GM20000 (cell line): ENCODE results near the gene RIT2.

Experiments used
- DNase-seq: peaks from one replicate; pipeline ENCODE4 v3.0.0; 2012; ENCODE audit warnings: low spot score
- TF ChIP-seq, protein P1 (sequence below): IDR thresholded peaks from 2 replicates; pipeline ENCODE4 v1.5.1; 2012; ENCODE audit warnings: mild to moderate bottlenecking, control low read depth; ENCODE audit errors: extremely low read depth, missing control alignments

RIT2 gene

DNA sequence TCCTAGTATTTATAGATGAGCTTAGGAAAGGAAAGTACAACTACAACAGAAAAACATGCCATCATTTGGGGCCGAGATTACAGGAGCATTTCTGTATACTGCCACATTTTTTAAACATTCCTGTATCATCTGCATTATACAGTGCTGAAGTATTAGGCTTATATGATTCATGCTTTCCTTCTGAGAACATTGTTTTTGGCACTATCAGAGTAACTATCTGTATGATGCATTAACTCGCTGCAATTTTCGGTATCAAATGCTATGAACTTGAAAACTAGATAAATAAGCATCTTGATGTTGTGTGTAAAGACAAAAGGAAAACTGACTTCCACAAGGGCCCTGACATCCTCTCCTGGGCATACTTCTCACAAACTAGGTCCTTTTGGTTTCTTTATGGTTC, 102.0 kb downstream of the RIT2 start:
- TF ChIP-seq, protein P1, sequence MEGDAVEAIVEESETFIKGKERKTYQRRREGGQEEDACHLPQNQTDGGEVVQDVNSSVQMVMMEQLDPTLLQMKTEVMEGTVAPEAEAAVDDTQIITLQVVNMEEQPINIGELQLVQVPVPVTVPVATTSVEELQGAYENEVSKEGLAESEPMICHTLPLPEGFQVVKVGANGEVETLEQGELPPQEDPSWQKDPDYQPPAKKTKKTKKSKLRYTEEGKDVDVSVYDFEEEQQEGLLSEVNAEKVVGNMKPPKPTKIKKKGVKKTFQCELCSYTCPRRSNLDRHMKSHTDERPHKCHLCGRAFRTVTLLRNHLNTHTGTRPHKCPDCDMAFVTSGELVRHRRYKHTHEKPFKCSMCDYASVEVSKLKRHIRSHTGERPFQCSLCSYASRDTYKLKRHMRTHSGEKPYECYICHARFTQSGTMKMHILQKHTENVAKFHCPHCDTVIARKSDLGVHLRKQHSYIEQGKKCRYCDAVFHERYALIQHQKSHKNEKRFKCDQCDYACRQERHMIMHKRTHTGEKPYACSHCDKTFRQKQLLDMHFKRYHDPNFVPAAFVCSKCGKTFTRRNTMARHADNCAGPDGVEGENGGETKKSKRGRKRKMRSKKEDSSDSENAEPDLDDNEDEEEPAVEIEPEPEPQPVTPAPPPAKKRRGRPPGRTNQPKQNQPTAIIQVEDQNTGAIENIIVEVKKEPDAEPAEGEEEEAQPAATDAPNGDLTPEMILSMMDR: no peak
- no peak for DNase-seq

DNA sequence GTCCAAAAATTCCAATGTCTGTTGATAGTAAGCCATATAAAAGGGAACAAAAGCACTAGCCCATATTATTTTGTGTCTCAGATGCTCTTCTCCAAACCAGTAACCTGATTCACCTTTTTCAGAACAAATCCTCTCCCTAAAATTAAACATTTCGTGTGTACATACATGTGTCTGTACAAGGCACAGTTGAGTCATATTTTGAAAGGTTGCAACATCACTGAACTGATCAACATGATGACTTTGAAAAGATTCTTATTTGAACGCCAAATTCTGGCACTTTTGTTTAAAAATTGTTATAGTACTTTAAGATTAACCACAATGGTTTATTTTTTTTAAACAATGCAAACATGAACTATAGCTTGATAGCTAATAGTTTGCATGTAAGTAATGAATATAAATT, 102.5 kb downstream of the RIT2 start:
- TF ChIP-seq, protein P1: no peak

DNA sequence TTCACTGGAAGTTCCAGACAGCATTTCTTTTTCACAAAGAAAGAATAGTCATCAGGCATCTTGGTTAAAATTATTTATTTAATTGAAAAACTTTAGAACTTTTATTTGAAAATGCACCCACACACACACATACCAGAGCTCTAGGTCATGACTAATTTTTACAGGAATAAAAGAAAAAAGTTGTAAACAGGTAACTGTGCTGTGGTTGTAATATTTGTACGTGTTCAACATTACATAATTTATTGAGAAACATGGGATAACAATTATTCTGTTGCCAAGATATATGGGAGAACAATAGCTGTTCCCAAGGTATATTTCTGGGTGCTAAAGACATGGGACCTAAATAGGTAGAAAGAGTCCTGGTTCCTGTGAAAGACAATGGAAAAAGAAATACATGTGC, 104.9 kb downstream of the RIT2 start:
- TF ChIP-seq, protein P1: no peak
- no peak for DNase-seq

More for the DNA sequence above, 102.5 kb downstream of the RIT2 start:
- no peak for DNase-seq

DNA sequence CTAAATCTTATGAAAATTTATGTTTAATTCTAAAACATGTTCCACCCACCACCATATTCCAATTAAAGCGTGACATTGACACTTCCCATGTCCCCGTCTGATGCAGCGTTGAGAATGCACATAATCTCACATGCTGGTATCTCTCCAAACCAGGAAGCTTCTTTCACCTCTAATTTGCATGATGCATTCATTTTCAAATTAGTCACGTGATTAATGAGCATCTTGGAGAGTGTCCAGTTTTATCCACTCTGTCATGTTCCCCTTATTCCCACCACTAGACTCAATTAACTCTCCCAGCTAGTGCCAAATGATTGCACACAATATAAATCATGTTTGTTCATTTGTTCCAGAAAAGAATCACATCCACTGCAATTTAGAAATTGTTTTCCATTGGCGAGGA, 105.8 kb downstream of the RIT2 start:
- no peak for DNase-seq
- TF ChIP-seq, protein P1: no peak

DNA sequence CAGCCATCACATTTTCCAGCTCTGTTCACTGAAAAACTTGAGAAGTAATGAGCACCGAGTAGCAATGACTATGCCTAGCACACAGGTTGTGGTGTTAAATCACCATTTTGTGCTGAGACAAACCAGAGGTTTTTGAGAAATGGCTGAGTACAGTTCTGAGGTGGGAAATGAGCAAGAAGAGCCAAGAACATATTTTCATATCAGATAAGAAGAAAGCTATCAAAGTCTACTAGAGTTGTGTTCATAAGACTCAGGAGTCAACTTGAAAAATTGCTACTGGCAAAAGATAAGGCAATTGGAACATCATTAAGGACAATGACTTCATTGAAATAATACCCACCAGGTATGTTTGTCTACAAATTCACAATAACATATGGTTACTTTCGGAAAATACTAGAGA, 108.1 kb downstream of the RIT2 start:
- TF ChIP-seq, protein P1: no peak
- DNase-seq: no peak

DNA sequence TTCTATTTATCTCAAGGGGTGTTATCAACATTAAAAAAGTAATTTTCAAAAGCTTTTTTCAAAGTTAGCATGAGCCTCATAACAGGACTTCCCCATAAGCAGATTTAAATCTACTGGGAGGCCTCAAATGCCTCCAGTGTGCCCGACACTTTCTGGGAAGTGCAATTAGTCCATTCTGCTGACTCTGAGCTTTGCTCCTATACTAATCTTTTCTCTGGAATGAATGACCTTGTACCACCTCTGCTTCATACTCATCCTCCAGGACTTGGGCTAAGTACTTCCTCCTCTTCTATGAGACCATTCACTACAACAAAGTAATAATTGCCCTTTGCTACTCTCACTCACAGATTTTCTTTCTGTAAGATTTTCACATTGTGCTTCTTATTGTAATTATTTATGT, 111.1 kb downstream of the RIT2 start:
- no peak for DNase-seq
- TF ChIP-seq, protein P1: no peak

DNA sequence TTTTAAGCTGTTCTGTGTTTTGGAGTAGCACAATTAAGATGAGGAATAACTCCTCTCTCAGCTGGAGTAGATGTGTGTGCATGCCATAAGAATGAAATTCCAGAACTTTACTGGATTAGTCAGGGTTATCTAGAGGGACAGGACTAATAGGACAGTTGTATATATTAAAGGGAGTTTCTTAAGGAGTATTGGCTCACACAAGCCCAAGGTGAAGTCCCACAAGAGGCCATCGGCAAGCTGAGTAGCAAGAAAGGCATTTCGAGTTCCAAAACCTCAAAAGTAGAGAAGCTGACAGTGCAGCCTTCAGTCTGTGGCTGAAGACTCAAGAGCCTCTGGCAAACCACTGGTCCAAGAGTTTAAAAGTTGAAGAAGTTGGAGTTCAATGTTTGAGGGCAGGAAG, 113.7 kb downstream of the RIT2 start:
- TF ChIP-seq, protein P1: no peak
- no peak for DNase-seq
